ENCODE data around the gene LIN28B. TPM values are rescaled to one million over a fixed set of nuclear protein-coding genes. Genes with fewer than 3 reads are reported as not detected.

Gene LIN28B
- total and polyA plus RNA-seq, 4 donors = 2.8 TPM; not detected in 3

DNA sequence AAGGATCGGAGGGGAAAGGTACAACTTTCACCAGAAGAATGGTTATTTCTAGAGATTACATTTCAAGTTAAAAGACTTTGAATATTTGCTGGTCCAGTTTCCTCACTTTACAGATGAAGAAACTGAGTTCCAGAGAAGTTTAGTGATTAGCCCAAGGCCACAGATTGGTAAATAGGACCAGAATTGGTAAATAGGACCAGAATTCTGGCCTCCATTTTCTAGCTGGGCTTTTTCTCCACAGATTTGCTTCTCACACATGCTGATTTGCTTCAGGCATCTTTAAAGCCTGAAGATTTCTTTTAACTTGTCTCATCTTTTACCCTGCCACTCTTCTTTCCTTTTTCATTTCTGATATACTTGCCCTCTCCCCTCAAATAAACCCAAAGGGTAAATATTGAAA lies 5.2 kb upstream of the LIN28B start:
- Histone ChIP-seq H3K4me3 (ENCODE audit: low read depth in 1 of 3, low read length in 3 of 3) (no peak overlapping the region), H3K27me3 (ENCODE audit: control insufficient read depth in 4 of 4, insufficient read depth in 4 of 4, low read length in 3 of 4) (peaks cover 0 to 26% (median 9%) of the 10 kb centered on the region in 4 donors), H3K27ac (ENCODE audit: low read depth in 1 of 2, low read length in 2 of 2) (no peak overlapping the region), H3K4me1 (ENCODE audit: control insufficient read depth in 4 of 4, insufficient read depth in 4 of 4, low read length in 3 of 4) (peaks cover 0 to 1% (median under 1%) of the 10 kb centered on the region in 4 donors), H3K9ac (ENCODE audit: low read depth in 1 of 2, low read length in 2 of 2) (no peak overlapping the region), H3K36me3 (ENCODE audit: control insufficient read depth in 4 of 4, insufficient read depth in 3 of 4, low read depth in 1 of 4, low read length in 3 of 4) (no peaks in the 10 kb centered on the region), H3K9me3 (ENCODE audit: control insufficient read depth in 4 of 4, low read length in 3 of 4) (peaks cover 0 to 6% (median 0%) of the 10 kb centered on the region in 4 donors)
- TF ChIP-seq SP1 (IDR thresholded peaks at IDR 0.05) (no peak), HNF4A (conservative IDR thresholded peaks at IDR 0.05) (no peak), YY1 (IDR thresholded peaks at IDR 0.05) (no peak), TAF1 (conservative IDR thresholded peaks at IDR 0.05) (no peak), NR2F2 (IDR thresholded peaks at IDR 0.05) (no peak), GABPA (IDR thresholded peaks at IDR 0.05 in 1 of 2, conservative IDR thresholded peaks at IDR 0.05 in 1 of 2) (no peak), RXRA (IDR thresholded peaks at IDR 0.05) (no peak), MAX (IDR thresholded peaks at IDR 0.05) (no peak), HNF4G (IDR thresholded peaks at IDR 0.05) (no peak)
- TF ChIP-seq, protein P1, sequence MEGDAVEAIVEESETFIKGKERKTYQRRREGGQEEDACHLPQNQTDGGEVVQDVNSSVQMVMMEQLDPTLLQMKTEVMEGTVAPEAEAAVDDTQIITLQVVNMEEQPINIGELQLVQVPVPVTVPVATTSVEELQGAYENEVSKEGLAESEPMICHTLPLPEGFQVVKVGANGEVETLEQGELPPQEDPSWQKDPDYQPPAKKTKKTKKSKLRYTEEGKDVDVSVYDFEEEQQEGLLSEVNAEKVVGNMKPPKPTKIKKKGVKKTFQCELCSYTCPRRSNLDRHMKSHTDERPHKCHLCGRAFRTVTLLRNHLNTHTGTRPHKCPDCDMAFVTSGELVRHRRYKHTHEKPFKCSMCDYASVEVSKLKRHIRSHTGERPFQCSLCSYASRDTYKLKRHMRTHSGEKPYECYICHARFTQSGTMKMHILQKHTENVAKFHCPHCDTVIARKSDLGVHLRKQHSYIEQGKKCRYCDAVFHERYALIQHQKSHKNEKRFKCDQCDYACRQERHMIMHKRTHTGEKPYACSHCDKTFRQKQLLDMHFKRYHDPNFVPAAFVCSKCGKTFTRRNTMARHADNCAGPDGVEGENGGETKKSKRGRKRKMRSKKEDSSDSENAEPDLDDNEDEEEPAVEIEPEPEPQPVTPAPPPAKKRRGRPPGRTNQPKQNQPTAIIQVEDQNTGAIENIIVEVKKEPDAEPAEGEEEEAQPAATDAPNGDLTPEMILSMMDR (IDR thresholded peaks at IDR 0.05; ENCODE audit: low read depth, low read length, missing input control) = no peak
- TF ChIP-seq, protein P2, sequence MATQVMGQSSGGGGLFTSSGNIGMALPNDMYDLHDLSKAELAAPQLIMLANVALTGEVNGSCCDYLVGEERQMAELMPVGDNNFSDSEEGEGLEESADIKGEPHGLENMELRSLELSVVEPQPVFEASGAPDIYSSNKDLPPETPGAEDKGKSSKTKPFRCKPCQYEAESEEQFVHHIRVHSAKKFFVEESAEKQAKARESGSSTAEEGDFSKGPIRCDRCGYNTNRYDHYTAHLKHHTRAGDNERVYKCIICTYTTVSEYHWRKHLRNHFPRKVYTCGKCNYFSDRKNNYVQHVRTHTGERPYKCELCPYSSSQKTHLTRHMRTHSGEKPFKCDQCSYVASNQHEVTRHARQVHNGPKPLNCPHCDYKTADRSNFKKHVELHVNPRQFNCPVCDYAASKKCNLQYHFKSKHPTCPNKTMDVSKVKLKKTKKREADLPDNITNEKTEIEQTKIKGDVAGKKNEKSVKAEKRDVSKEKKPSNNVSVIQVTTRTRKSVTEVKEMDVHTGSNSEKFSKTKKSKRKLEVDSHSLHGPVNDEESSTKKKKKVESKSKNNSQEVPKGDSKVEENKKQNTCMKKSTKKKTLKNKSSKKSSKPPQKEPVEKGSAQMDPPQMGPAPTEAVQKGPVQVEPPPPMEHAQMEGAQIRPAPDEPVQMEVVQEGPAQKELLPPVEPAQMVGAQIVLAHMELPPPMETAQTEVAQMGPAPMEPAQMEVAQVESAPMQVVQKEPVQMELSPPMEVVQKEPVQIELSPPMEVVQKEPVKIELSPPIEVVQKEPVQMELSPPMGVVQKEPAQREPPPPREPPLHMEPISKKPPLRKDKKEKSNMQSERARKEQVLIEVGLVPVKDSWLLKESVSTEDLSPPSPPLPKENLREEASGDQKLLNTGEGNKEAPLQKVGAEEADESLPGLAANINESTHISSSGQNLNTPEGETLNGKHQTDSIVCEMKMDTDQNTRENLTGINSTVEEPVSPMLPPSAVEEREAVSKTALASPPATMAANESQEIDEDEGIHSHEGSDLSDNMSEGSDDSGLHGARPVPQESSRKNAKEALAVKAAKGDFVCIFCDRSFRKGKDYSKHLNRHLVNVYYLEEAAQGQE (IDR thresholded peaks at IDR 0.05) = no peak
- TF ChIP-seq, protein P3, sequence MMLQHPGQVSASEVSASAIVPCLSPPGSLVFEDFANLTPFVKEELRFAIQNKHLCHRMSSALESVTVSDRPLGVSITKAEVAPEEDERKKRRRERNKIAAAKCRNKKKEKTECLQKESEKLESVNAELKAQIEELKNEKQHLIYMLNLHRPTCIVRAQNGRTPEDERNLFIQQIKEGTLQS (IDR thresholded peaks at IDR 0.05) = no peak
- no peak for DNase-seq (ENCODE audit: low spot score)
- WGBS = 78% methylated on average over 1 of the region's 1 CpG

- WGBS = 13% methylated on average over 33 of the region's 33 CpGs
- no peaks in the 10 kb centered on the region for H3K36me3 ChIP-seq (ENCODE audit: control insufficient read depth in 4 of 4, insufficient read depth in 3 of 4, low read depth in 1 of 4, low read length in 3 of 4)
- H3K9ac ChIP-seq (ENCODE audit: low read depth in 1 of 2, low read length in 2 of 2) = no peak overlapping the region
- H3K9me3 ChIP-seq (ENCODE audit: control insufficient read depth in 4 of 4, low read length in 3 of 4) = peaks cover 0 to 6% (median 0%) of the 10 kb centered on the region in 4 donors
- H3K4me3 ChIP-seq (ENCODE audit: low read depth in 1 of 3, low read length in 3 of 3) = no peak overlapping the region
- no peak overlapping the region for H3K27ac ChIP-seq (ENCODE audit: low read depth in 1 of 2, low read length in 2 of 2)
- H3K4me1 ChIP-seq (ENCODE audit: control insufficient read depth in 4 of 4, insufficient read depth in 4 of 4, low read length in 3 of 4) = peaks cover 0 to 2% (median under 1%) of the 10 kb centered on the region in 4 donors
- H3K27me3 ChIP-seq (ENCODE audit: control insufficient read depth in 4 of 4, insufficient read depth in 4 of 4, low read length in 3 of 4) = peaks cover 0 to 29% (median 13%) of the 10 kb centered on the region in 4 donors
- DNase-seq (ENCODE audit: low spot score) = peak; percentile 39
- TF ChIP-seq JUND (IDR thresholded peaks at IDR 0.05) = no peak
- TF ChIP-seq, protein P2 (IDR thresholded peaks at IDR 0.05) = no peak
- TF ChIP-seq GABPA (IDR thresholded peaks at IDR 0.05 in 1 of 2, conservative IDR thresholded peaks at IDR 0.05 in 1 of 2) = no peak
- TF ChIP-seq HNF4G (IDR thresholded peaks at IDR 0.05) = no peak
- TF ChIP-seq MAX (IDR thresholded peaks at IDR 0.05) = no peak
- no peak for TF ChIP-seq NR2F2 (IDR thresholded peaks at IDR 0.05)
- no peak for TF ChIP-seq FOXA2 (IDR thresholded peaks at IDR 0.05)
- TF ChIP-seq, protein P4, sequence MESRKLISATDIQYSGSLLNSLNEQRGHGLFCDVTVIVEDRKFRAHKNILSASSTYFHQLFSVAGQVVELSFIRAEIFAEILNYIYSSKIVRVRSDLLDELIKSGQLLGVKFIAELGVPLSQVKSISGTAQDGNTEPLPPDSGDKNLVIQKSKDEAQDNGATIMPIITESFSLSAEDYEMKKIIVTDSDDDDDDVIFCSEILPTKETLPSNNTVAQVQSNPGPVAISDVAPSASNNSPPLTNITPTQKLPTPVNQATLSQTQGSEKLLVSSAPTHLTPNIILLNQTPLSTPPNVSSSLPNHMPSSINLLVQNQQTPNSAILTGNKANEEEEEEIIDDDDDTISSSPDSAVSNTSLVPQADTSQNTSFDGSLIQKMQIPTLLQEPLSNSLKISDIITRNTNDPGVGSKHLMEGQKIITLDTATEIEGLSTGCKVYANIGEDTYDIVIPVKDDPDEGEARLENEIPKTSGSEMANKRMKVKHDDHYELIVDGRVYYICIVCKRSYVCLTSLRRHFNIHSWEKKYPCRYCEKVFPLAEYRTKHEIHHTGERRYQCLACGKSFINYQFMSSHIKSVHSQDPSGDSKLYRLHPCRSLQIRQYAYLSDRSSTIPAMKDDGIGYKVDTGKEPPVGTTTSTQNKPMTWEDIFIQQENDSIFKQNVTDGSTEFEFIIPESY (IDR thresholded peaks at IDR 0.05) = no peak
- no peak for TF ChIP-seq TAF1 (conservative IDR thresholded peaks at IDR 0.05)
- no peak for TF ChIP-seq RAD21 (IDR thresholded peaks at IDR 0.05)
- TF ChIP-seq EGR1 (IDR thresholded peaks at IDR 0.05; ENCODE audit: low read depth in 2 of 2) = no peak
- TF ChIP-seq, protein P1 (IDR thresholded peaks at IDR 0.05; ENCODE audit: low read depth, low read length, missing input control) = no peak
- no peak for TF ChIP-seq YY1 (IDR thresholded peaks at IDR 0.05)
These were observed 4.0 kb upstream of the LIN28B start for GRCh38 chr6:104952911-104953399.
